GM12878 (cell line): ENCODE data around the gene NTRK1.

Experiments
- CREB1 ChIP-seq: IDR thresholded peaks from 2 replicates; pipeline ENCODE4 v1.6.1; 2012; ENCODE audit warnings: low read depth, mild to moderate bottlenecking, inconsistent platforms
- EED ChIP-seq: sonication (generic); IDR thresholded peaks from 2 replicates; pipeline ENCODE4 v1.6.1; 2016; ENCODE audit warnings: antibody characterized with exemption, low read depth
- NR2C2 ChIP-seq: IDR thresholded peaks from 2 replicates; pipeline ENCODE4 v1.6.1; 2011; ENCODE audit warnings: borderline replicate concordance, low read depth; ENCODE audit not compliant: control insufficient read depth, insufficient read length
- POLR2A ChIP-seq: IDR thresholded peaks from 2 replicates; pipeline ENCODE4 v1.6.1; 2011; ENCODE audit warnings: low read depth, mild to moderate bottlenecking, low read length
- POLR2AphosphoS5 ChIP-seq: IDR thresholded peaks from 2 replicates; pipeline ENCODE4 v1.6.1; 2011; ENCODE audit warnings: mild to moderate bottlenecking, low read length, inconsistent platforms
- RFX5 ChIP-seq: IDR thresholded peaks from 2 replicates; pipeline ENCODE4 v1.6.1; 2011; ENCODE audit warnings: low read depth, low read length, improper control_type of control experiment
- SPI1 ChIP-seq: IDR thresholded peaks from 2 replicates; pipeline ENCODE4 v1.6.1; 2011; ENCODE audit warnings: low read depth, mild to moderate bottlenecking, low read length, moderate library complexity, borderline replicate concordance; ENCODE audit not compliant: insufficient read depth
- TAF1 ChIP-seq: IDR thresholded peaks from 2 replicates; pipeline ENCODE4 v1.6.1; 2011; ENCODE audit warnings: mild to moderate bottlenecking, low read depth, low read length, borderline replicate concordance
- TF ChIP-seq, protein P1 (sequence below): IDR thresholded peaks from 2 replicates; pipeline ENCODE4 v1.6.1; 2012; ENCODE audit warnings: low read depth, low read length, improper control_type of control experiment
- TF ChIP-seq, protein P2 (sequence below), 3 experiments: IDR thresholded peaks in 2 of 3; conservative IDR thresholded peaks in 1 of 3; 2 replicates each; pipeline ENCODE4 v1.5.1; 2011; ENCODE audit warnings: low read depth in 3 of 3, low read length in 3 of 3, mild to moderate bottlenecking in 3 of 3, control low read depth in 2 of 3, moderate library complexity in 2 of 3, inconsistent platforms in 1 of 3, mixed read lengths in 1 of 3; ENCODE audit not compliant: control insufficient read depth in 2 of 3, insufficient read depth in 1 of 3; ENCODE audit errors: extremely low read depth in 1 of 3
- TF ChIP-seq, protein P3 (sequence below): fragments of 450-650 bp; IDR thresholded peaks from 2 replicates; pipeline ENCODE4 v1.6.1; 2017; ENCODE audit warnings: borderline replicate concordance
- TF ChIP-seq, protein P4 (sequence below): IDR thresholded peaks from 2 replicates; pipeline ENCODE4 v1.6.1; 2011; ENCODE audit warnings: mild to moderate bottlenecking, low read depth, low read length, moderate library complexity; ENCODE audit not compliant: insufficient replicate concordance

DNA sequence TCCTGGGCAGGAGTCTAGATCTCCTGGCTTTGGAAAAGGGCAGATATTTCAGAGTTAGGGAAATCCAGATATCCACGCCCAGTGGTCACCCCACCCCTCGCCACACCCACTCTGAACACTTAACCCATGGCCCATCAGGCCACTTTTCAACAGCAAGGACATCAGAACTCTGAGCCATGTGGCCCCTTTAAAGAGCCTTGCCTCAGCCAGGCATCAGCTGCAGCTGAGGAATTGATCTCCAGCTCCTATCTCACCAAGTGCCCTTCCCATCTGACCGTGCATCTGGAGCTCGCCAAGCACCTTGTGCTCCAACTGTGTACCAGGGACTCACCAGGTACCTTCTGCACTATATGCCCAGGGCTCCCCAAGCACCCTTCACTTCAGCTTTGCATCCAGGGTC is 23.8 kb upstream of the NTRK1 start:
- no peak for TF ChIP-seq RFX5
- TF ChIP-seq POLR2AphosphoS5 = no peak
- TF ChIP-seq, protein P1, sequence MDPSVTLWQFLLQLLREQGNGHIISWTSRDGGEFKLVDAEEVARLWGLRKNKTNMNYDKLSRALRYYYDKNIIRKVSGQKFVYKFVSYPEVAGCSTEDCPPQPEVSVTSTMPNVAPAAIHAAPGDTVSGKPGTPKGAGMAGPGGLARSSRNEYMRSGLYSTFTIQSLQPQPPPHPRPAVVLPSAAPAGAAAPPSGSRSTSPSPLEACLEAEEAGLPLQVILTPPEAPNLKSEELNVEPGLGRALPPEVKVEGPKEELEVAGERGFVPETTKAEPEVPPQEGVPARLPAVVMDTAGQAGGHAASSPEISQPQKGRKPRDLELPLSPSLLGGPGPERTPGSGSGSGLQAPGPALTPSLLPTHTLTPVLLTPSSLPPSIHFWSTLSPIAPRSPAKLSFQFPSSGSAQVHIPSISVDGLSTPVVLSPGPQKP = no peak
- TF ChIP-seq, protein P2, sequence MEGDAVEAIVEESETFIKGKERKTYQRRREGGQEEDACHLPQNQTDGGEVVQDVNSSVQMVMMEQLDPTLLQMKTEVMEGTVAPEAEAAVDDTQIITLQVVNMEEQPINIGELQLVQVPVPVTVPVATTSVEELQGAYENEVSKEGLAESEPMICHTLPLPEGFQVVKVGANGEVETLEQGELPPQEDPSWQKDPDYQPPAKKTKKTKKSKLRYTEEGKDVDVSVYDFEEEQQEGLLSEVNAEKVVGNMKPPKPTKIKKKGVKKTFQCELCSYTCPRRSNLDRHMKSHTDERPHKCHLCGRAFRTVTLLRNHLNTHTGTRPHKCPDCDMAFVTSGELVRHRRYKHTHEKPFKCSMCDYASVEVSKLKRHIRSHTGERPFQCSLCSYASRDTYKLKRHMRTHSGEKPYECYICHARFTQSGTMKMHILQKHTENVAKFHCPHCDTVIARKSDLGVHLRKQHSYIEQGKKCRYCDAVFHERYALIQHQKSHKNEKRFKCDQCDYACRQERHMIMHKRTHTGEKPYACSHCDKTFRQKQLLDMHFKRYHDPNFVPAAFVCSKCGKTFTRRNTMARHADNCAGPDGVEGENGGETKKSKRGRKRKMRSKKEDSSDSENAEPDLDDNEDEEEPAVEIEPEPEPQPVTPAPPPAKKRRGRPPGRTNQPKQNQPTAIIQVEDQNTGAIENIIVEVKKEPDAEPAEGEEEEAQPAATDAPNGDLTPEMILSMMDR (IDR thresholded peaks at IDR 0.05 in 2 of 3, conservative IDR thresholded peaks at IDR 0.05 in 1 of 3; ENCODE audit: control insufficient read depth in 2 of 3, extremely low read depth in 1 of 3, insufficient read depth in 1 of 3, low read depth in 3 of 3, low read length in 3 of 3) = no peak
- TF ChIP-seq, protein P3, sequence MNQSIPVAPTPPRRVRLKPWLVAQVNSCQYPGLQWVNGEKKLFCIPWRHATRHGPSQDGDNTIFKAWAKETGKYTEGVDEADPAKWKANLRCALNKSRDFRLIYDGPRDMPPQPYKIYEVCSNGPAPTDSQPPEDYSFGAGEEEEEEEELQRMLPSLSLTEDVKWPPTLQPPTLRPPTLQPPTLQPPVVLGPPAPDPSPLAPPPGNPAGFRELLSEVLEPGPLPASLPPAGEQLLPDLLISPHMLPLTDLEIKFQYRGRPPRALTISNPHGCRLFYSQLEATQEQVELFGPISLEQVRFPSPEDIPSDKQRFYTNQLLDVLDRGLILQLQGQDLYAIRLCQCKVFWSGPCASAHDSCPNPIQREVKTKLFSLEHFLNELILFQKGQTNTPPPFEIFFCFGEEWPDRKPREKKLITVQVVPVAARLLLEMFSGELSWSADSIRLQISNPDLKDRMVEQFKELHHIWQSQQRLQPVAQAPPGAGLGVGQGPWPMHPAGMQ = no peak
- no peak for TF ChIP-seq POLR2A
- TF ChIP-seq EED = no peak
- no peak for TF ChIP-seq CREB1
- TF ChIP-seq NR2C2 = no peak
- TF ChIP-seq, protein P4, sequence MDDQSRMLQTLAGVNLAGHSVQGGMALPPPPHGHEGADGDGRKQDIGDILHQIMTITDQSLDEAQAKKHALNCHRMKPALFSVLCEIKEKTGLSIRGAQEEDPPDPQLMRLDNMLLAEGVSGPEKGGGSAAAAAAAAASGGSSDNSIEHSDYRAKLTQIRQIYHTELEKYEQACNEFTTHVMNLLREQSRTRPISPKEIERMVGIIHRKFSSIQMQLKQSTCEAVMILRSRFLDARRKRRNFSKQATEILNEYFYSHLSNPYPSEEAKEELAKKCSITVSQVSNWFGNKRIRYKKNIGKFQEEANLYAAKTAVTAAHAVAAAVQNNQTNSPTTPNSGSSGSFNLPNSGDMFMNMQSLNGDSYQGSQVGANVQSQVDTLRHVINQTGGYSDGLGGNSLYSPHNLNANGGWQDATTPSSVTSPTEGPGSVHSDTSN = no peak
- TF ChIP-seq TAF1 = no peak
- no peak for TF ChIP-seq SPI1
